NCI-H1694 (cell line): ENCODE data around the gene WWC1.
"Not testable (repeated sequence)": the region's sequence is repeated elsewhere in the genome, so short reads cannot be mapped to it uniquely, and the experiment has no call there.

Source experiments
- DNase-seq: peaks from one replicate; lab custom pipeline; 2025; lab: John Stamatoyannopoulos, UW

The WWC1 gene

DNA sequence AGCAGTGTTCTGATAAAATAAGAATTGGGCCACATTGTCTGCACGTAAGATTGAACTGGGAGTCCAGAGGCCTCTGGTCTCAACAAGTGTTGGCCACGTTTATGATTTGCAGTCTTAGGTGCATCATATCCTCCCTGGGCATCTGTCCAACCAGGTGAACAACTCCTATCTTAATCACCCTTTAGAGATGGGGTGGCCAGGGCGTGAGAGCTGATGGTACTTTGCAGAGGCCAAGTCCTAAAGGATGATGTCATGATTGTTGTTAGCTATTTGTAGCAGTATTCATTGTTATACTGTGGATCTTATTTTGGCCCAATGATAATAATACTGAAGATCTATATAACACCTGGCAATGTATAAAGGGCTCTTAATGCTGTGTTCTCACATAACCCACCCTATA lies 121.6 kb downstream of the WWC1 start:
- DNase-seq, result no peak

DNA sequence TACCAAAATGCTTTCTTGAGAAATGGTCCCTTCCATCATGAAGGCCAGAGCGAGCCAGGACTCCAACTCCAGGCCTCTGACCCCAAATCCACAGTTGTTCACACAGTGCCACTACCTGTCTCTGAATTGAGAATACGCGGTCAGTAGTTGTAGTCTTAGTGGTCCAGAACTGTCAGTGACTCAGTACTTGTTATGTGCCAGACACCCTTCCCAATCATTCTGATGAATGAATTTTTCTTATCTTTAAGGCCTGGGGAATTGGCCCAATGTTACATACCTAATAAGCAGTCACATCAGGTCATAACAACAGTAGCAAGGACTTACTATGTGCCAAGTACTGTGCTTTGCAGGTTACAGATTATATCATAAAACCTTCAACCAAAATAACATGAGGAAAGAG lies 122.2 kb downstream of the WWC1 start:
- no peak for DNase-seq

DNA sequence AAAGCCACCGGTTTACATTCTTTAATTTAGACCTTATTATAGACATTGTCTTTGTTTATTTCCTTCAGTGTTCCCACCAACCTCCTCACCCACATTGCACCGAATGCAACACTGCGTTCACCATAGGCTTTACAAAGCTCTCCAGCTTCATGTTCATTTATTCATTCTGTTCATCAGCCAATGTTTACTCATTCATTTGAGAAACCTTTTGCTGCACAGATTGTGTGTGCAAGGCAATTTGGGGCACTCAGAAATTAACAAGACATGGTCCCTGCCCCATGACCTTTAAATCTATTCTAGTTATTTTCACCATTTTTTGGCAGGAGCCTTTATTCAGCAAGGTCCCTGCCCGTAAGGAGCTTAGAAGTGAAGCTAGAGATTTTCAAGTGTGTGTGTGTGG lies 124.0 kb downstream of the WWC1 start:
- DNase-seq, result no peak

DNA sequence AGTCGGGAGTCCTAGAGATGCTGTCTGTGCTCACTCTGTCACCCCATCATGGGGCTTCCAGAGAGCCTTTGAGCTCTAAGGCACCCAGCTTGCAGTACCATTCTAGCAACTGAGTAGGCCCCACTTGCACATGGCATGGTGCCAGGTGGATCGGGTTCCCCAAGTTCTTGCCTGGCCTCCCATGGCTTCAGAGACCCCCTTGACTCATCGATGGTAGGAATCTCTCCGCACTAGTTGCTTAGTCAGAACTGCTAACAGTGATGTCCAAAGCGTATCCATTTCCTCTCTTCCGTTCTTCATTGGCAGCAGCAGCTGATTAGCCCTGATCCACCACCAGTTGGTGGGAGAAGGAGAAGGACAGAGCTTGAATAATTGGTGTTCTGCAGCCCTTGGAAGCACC lies 124.5 kb downstream of the WWC1 start:
- DNase-seq, result no peak

- no peak for DNase-seq
Observed at GRCh38 chr5:168417731-168418429, 126.4 kb downstream of the WWC1 start.

DNA sequence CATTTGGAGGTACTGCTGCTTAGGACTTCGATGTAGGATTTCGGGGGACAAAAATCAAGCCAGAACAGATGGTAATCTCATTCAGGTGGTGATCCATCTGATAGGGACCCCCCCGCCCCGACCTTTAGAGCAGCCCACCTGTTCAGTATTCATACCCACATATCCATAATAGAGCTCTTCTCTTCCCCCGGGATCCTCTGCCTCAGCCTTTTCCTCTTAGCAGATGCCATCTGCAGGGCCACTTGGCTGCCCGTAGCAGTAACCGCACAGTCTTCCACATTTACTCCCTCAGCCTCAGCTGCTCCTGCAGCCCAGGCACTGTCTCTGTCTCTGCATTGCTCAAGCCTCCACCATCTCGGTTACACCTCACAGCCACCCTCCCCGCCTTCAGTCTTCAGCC lies 129.0 kb downstream of the WWC1 start:
- DNase-seq, result no peak

DNA sequence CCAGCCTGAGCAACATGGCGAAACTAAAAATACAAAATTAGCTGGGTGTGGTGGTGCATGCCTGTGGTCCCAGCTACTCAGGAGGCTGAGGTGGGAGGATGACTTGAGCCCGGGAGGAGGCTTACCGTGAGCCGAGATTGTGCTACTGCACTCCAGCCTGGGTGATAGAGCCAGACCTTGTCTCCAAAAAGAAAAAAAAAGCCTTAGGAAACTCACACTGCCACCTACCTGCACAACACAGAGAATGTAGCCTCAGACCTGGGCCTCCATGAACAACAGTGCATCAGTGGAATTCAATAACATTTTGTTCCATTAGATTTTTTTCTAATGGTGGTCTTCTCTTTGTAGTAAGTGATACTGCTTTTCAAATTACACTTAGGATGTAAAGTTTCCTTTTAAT lies 131.0 kb downstream of the WWC1 start:
- no peak for DNase-seq

DNA sequence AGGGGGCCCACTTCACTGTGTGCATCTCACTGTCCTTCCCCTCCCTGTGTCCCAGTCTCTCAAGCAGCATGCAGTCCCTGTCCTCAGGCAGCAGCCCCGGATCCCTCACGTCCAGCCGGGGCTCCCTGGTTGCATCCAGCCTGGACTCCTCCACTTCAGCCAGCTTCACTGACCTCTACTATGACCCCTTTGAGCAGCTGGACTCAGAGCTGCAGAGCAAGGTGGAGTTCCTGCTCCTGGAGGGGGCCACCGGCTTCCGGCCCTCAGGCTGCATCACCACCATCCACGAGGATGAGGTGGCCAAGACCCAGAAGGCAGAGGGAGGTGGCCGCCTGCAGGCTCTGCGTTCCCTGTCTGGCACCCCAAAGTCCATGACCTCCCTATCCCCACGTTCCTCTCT lies 132.0 kb downstream of the WWC1 start:
- no peak for DNase-seq

GRCh38 chr5:168423971-168424370 lies 132.5 kb downstream of the WWC1 start:
- DNase-seq, result no peak

GRCh38 chr5:168424594-168425323 lies 133.3 kb downstream of the WWC1 start:
- no peak for DNase-seq

DNA sequence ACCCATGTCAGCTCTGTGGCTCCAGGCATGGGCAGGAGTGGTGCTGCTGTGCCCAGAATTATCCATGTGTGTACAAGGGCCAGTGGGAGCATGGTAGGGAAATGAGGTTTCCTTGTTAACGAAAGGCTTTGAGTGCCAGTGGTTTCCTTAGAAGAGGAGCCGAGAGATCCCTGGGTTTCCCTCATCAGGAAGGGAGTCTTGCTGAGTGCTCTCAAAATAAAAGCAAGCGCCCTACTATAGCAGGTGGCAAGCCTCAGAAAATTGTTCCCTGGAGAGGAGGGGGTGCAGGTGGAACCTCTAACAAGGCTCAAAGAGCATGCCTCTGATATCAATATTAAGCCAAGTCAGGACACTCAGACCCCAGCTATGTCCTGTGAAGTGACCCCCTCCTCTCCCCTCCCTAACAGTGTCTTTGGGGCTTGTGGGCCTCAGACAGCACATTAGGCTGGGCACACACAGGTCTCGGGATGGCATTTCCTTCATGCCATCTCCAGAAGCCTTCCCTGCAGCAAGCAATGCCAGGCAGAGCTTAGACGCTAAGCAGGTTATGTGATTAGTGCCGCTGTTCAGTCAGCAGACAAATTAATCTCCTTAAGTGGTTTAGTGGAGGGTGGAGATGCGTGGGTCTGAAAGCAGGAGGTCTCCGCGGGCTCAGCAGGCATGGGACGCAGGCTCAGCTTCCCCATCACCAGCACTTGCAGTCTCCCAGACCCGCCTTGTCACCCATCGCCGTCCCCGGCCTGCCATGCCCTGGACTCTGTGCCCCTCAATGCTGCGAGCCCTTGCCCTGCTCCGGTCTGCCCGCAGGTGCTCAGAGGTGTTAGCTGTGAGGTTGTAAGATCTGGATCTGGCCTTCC lies 134.8 kb downstream of the WWC1 start:
- no peak for DNase-seq

DNA sequence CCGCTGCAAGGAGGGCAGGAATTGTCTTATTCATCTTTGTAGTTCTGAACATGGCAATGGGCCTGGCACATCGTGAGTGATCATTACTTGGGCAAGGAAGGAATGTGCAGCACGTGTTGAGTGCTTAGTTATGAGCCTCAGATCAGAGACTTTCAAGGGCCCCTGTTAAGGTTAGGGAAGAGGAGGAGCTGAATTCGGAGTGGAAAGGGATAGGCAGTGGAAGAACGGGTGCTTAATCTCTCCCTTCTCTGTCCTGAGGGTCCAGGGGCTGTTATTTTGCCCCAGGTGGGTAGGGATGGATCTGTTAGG lies 135.4 kb downstream of the WWC1 start:
- no peak for DNase-seq

DNA sequence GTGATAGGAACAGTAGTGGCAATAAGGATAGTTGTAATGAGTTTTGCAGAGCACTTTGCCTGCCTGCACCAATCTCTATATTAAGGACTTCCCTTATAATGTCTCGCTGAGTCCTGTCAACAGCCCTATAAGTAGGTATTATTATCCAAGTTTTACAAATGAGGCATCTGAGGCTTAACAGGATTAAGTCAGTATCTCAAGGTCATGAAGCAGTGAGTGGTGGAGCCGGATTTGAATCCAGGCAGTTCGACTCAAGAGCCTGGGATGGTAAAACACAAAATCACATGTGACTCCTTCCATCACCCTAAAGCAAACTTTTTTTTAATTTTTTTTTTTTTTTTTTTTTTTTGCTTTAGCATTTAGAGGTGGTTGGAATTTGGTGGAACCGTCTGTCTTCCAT lies 135.8 kb downstream of the WWC1 start:
- no peak for DNase-seq

- DNase-seq, result no peak
Observed at GRCh38 chr5:168428552-168428951, 137.1 kb downstream of the WWC1 start.

- no peak for DNase-seq
Observed at GRCh38 chr5:168430296-168430695, 138.9 kb downstream of the WWC1 start.

DNA sequence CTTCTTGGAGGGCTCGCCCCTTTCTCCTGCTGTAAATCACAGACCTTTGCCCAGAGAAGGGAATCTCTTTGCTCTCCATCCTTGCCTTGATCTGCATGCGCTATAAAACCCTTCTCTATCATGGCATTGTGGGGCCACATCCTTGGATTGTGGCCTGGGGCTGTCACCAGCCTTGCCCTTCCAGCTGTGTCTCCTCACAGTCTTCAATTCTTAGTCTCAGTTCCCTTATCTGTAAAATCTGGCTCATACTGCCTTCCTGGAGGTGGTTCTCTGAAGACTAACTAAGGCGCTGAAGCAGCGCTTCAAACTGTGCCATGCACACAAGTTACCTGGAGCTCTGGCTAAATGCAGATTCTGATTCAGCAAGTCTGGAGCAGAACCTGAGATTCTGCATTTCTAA lies 141.5 kb downstream of the WWC1 start:
- DNase-seq, result no peak

- DNase-seq, result no peak
Observed at GRCh38 chr5:168434001-168434400, 142.6 kb downstream of the WWC1 start.

- DNase-seq, result no peak
Observed at GRCh38 chr5:168434746-168435321, 143.4 kb downstream of the WWC1 start.

DNA sequence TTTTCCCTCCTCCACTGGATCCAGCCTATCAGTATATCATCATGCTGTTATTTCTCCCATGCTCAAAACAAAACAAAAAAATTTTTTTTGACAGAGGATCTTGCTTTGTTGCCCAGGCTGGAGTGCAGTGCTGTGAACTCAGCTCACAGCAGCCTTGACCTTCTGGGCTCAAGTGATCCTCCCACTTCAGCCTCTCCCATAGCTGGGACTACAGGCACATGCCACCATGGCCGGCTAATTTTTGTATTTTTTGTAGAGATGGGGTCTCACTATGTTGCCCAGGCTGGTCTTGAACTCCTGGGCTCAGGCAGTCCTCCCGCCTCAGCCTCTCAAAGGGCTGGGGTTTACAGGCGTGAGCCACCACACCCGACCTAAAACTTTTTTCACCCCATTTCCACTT lies 143.9 kb downstream of the WWC1 start:
- not testable (repeated sequence) for DNase-seq

DNA sequence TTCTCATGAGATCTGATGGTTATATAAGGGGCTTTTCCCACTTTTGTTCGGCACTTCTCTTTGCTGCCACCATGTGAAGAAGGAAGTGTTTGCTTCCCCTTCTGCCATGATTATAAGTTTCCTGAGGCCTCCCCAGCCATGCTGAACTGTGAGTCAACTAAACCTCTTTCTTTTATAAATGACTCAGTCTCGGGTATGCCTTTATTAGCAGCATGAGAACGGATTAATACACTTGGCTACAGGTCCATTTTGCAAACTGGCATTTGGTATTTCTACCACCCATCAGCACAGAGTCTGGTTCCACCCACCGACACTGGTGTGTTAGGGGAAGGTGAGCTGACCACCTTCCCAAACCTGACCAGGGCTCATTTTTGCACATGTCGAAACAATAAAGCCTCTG lies 146.9 kb downstream of the WWC1 start:
- no peak for DNase-seq

DNA sequence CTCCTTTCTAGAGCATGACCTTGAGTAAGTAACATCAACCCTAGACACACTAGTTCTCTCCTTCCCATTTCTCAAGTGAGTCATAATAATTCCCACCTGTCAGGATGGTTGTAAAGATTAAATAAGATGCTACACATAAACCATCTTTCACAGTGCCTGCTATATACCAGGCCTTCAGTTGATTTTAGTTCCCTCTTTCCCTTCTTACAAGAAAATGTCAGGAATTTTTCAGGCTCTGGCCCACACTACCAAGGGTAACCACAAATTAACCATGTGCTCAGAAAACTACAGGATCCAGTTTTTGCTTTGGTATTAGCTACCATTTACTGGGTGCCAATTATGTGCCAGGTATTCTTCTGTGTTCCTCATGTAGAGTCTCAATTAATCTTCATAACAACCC lies 152.1 kb downstream of the WWC1 start:
- no peak for DNase-seq

DNA sequence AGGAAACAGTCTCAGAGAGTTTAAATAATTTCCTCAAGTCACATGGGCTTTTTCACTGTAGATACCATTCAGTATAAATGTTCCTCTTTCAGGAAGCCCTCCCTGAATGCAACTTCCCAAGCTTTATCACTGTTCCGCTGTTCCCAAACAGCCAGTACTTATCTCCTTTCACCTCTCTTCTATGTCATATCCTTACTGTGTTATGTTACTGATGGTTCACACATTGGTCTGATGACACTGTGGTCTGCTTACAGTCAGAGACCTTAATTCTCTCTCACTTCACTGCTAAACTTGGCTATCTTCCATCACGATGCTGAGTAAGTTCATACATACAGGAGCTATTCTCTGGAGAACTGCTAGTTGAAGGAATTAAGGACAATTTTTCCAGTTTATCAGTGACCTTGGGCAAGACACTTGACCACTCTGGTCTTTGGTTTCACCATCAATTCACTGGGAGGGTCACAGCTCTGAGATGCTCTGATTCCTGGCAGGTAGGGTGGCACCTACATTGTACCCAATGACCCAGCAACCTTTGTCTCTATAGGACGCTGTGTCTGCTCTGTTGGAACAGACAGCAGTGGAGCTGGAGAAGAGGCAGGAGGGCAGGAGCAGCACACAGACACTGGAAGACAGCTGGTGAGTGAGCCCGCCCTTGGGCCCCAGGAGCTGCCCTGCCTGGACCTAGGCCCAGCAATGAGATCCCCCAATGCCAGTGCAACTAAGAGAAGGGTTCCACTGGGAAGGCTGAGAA lies 152.7 kb downstream of the WWC1 start:
- DNase-seq, result no peak
